ENCODE measurements around the gene GTPBP8.

GTPBP8 gene

GRCh38 chr3:112963683-112964082 lies 27.1 kb upstream of the GTPBP8 start:
- no peaks in the 10 kb centered on the region for H3K4me1 ChIP-seq (ENCODE audit: insufficient read depth, poor library complexity, severe bottlenecking)
- peaks cover 6% of the 10 kb centered on the region for H3K27me3 ChIP-seq (ENCODE audit: insufficient read depth, poor library complexity, severe bottlenecking)
- H3K4me3 ChIP-seq (ENCODE audit: severe bottlenecking), result no peak overlapping the region
- no peaks in the 10 kb centered on the region for H3K9me3 ChIP-seq (ENCODE audit: severe bottlenecking)
- ATAC-seq (ENCODE audit: low read depth) (no peak), DNase-seq (ENCODE audit: low spot score) (no peak)
- no peaks in the 10 kb centered on the region for H3K36me3 ChIP-seq (ENCODE audit: low read depth)
- no peak for TF ChIP-seq CTCF (IDR thresholded peaks at IDR 0.05; ENCODE audit: poor library complexity, severe bottlenecking)
- H3K27ac ChIP-seq (ENCODE audit: poor library complexity, severe bottlenecking), result no peak overlapping the region

DNA sequence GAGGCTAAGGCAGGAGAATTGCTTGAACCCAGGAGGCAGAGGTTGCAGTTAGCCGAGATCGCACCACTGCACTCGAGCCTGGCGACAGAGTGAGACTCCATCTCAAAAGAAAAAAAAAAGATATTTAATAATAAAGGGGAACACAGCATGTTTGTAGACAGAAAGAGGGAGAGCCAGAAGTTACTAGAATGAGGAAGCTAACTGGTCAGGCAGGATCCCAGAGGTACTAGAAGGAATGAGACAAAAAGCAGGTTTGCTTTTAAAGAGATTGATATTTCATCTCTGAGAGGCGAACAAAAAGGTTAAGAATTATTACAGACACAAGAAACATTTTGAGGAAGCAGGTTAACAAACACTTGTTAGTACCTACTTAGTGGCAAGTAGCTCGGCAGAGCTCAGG lies 25.1 kb upstream of the GTPBP8 start:
- TF ChIP-seq CTCF (IDR thresholded peaks at IDR 0.05; ENCODE audit: poor library complexity, severe bottlenecking), result no peak
- H3K4me1 ChIP-seq (ENCODE audit: insufficient read depth, poor library complexity, severe bottlenecking), result no peaks in the 10 kb centered on the region
- no peaks in the 10 kb centered on the region for H3K9me3 ChIP-seq (ENCODE audit: severe bottlenecking)
- H3K4me3 ChIP-seq (ENCODE audit: severe bottlenecking), result no peak overlapping the region
- no peak for ATAC-seq (ENCODE audit: low read depth)
- H3K27ac ChIP-seq (ENCODE audit: poor library complexity, severe bottlenecking), result no peak overlapping the region
- no peaks in the 10 kb centered on the region for H3K27me3 ChIP-seq (ENCODE audit: insufficient read depth, poor library complexity, severe bottlenecking)
- DNase-seq (ENCODE audit: low spot score), result no peak
- H3K36me3 ChIP-seq (ENCODE audit: low read depth), result no peaks in the 10 kb centered on the region

- H3K9me3 ChIP-seq (ENCODE audit: severe bottlenecking), result no peaks in the 10 kb centered on the region
- no peak overlapping the region for H3K27ac ChIP-seq (ENCODE audit: poor library complexity, severe bottlenecking)
- H3K36me3 ChIP-seq (ENCODE audit: low read depth), result no peaks in the 10 kb centered on the region
- no peaks in the 10 kb centered on the region for H3K4me1 ChIP-seq (ENCODE audit: insufficient read depth, poor library complexity, severe bottlenecking)
- no peak for TF ChIP-seq CTCF (IDR thresholded peaks at IDR 0.05; ENCODE audit: poor library complexity, severe bottlenecking)
- no peak for ATAC-seq (ENCODE audit: low read depth)
- no peak overlapping the region for H3K4me3 ChIP-seq (ENCODE audit: severe bottlenecking)
- no peaks in the 10 kb centered on the region for H3K27me3 ChIP-seq (ENCODE audit: insufficient read depth, poor library complexity, severe bottlenecking)
- DNase-seq (ENCODE audit: low spot score), result no peak
These were observed 24.2 kb upstream of the GTPBP8 start for GRCh38 chr3:112966633-112967032.

- no peak for DNase-seq (ENCODE audit: low spot score)
- no peak for ATAC-seq (ENCODE audit: low read depth)
- no peaks in the 10 kb centered on the region for H3K27me3 ChIP-seq (ENCODE audit: insufficient read depth, poor library complexity, severe bottlenecking)
- no peaks in the 10 kb centered on the region for H3K4me1 ChIP-seq (ENCODE audit: insufficient read depth, poor library complexity, severe bottlenecking)
- no peak overlapping the region for H3K27ac ChIP-seq (ENCODE audit: poor library complexity, severe bottlenecking)
- H3K36me3 ChIP-seq (ENCODE audit: low read depth), result no peaks in the 10 kb centered on the region
- no peak overlapping the region for H3K4me3 ChIP-seq (ENCODE audit: severe bottlenecking)
- TF ChIP-seq CTCF (IDR thresholded peaks at IDR 0.05; ENCODE audit: poor library complexity, severe bottlenecking), result no peak
- H3K9me3 ChIP-seq (ENCODE audit: severe bottlenecking), result no peaks in the 10 kb centered on the region
These were observed 23.4 kb upstream of the GTPBP8 start for GRCh38 chr3:112967425-112967824.

DNA sequence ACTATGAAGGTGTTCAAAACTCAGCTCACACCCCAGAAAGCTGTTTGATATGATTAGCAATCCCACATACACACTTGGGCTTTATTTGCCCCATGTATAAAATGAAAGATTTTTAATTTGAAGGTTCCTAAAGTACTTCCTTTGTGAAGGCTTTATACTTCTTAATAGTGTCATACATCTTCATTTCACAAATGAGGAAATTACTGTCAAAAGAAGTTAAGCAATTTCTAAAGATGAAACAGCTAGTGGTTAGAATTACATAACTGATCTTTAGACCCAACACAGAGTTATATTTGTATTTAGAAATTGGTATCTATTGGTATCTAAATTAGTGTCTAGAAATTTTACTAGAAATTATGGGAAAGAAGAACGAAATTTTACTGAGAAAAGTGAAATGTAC lies 23.0 kb upstream of the GTPBP8 start:
- no peaks in the 10 kb centered on the region for H3K9me3 ChIP-seq (ENCODE audit: severe bottlenecking)
- no peaks in the 10 kb centered on the region for H3K4me1 ChIP-seq (ENCODE audit: insufficient read depth, poor library complexity, severe bottlenecking)
- H3K4me3 ChIP-seq (ENCODE audit: severe bottlenecking), result no peak overlapping the region
- H3K36me3 ChIP-seq (ENCODE audit: low read depth), result no peaks in the 10 kb centered on the region
- TF ChIP-seq CTCF (IDR thresholded peaks at IDR 0.05; ENCODE audit: poor library complexity, severe bottlenecking), result no peak
- ATAC-seq (ENCODE audit: low read depth), result no peak
- H3K27me3 ChIP-seq (ENCODE audit: insufficient read depth, poor library complexity, severe bottlenecking), result no peaks in the 10 kb centered on the region
- no peak for DNase-seq (ENCODE audit: low spot score)
- no peak overlapping the region for H3K27ac ChIP-seq (ENCODE audit: poor library complexity, severe bottlenecking)

Measured in RWPE2 (cell line).